Mesothelial cell of epicardium (in vitro differentiated cells): ENCODE data around the gene TRIM6. TPM values are rescaled to one million over a fixed set of nuclear protein-coding genes. Genes with fewer than 3 reads are reported as not detected.

ENCODE experiments used
- DNase-seq, 2 experiments: peaks; one replicate each; pipeline ENCODE4 v3.0.0; 2021; ENCODE audit warnings: low spot score in 2 of 2; ENCODE audit not compliant: unreplicated experiment in 2 of 2
- H3K27ac Mint-ChIP-seq: 2 replicates; pipeline ENCODE4 v1.8.0; 2021; ENCODE audit warnings: mixed read lengths
- H3K27me3 Mint-ChIP-seq: 2 replicates; pipeline ENCODE4 v1.8.0; 2021; ENCODE audit warnings: low read depth, mixed read lengths
- H3K36me3 Mint-ChIP-seq: 2 replicates; pipeline ENCODE4 v1.8.0; 2021; ENCODE audit warnings: mixed read lengths
- H3K4me1 Mint-ChIP-seq: 2 replicates; pipeline ENCODE4 v1.8.0; 2021; ENCODE audit warnings: mixed read lengths
- H3K4me3 Mint-ChIP-seq: 2 replicates; pipeline ENCODE4 v1.8.0; 2021; ENCODE audit warnings: mild to moderate bottlenecking, moderate library complexity, mixed read lengths
- H3K9me3 Mint-ChIP-seq: 2 replicates; pipeline ENCODE4 v1.8.0; 2021; ENCODE audit warnings: mixed read lengths
- total RNA-seq: library from RNA; stranded (reverse); gene quantifications from 3 replicates; pipeline ENCODE4 v1.2.1, GENCODE V29; 2021
- TF ChIP-seq, protein P1 (sequence below): fragments of 200-600 bp; sonication (generic); IDR thresholded peaks from one replicate; pipeline ENCODE4 v1.5.0; 2021; ENCODE audit warnings: antibody characterized with exemption; ENCODE audit not compliant: unreplicated experiment

Gene TRIM6
- total RNA-seq: 13.4 to 14.6 TPM (median 14.0 TPM) in 3 replicates

GRCh38 chr11:5596607-5597201, at the start of gene TRIM6:
Gene TRIM6, plus strand, starts transcription at chr11:5596637. Its CDS starts 261 bp downstream, at chr11:5596898.
- Mint-ChIP-seq H3K36me3 (no peaks in the 10 kb centered on the region), H3K27me3 (no peaks in the 10 kb centered on the region), H3K27ac (peak within 1 kb of the TSS; percentile 98), H3K9me3 (no peaks in the 10 kb centered on the region), H3K4me3 (peak within 1 kb of the TSS; percentile 92), H3K4me1 (peaks cover 48% of the 10 kb centered on the region)
- TF ChIP-seq, protein P1, sequence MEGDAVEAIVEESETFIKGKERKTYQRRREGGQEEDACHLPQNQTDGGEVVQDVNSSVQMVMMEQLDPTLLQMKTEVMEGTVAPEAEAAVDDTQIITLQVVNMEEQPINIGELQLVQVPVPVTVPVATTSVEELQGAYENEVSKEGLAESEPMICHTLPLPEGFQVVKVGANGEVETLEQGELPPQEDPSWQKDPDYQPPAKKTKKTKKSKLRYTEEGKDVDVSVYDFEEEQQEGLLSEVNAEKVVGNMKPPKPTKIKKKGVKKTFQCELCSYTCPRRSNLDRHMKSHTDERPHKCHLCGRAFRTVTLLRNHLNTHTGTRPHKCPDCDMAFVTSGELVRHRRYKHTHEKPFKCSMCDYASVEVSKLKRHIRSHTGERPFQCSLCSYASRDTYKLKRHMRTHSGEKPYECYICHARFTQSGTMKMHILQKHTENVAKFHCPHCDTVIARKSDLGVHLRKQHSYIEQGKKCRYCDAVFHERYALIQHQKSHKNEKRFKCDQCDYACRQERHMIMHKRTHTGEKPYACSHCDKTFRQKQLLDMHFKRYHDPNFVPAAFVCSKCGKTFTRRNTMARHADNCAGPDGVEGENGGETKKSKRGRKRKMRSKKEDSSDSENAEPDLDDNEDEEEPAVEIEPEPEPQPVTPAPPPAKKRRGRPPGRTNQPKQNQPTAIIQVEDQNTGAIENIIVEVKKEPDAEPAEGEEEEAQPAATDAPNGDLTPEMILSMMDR: no peak
- DNase-seq: peak in 1 of 2 experiments; percentile 54

GRCh38 chr11:5547982-5548381, 48.5 kb upstream of the TRIM6 start:
- H3K4me1 Mint-ChIP-seq: no peaks in the 10 kb centered on the region
- H3K4me3 Mint-ChIP-seq: no peak overlapping the region
- no peaks in the 10 kb centered on the region for H3K36me3 Mint-ChIP-seq
- no peak overlapping the region for H3K27ac Mint-ChIP-seq
- DNase-seq: no peak
- no peaks in the 10 kb centered on the region for H3K9me3 Mint-ChIP-seq
- TF ChIP-seq, protein P1: no peak
- H3K27me3 Mint-ChIP-seq: no peaks in the 10 kb centered on the region

DNA sequence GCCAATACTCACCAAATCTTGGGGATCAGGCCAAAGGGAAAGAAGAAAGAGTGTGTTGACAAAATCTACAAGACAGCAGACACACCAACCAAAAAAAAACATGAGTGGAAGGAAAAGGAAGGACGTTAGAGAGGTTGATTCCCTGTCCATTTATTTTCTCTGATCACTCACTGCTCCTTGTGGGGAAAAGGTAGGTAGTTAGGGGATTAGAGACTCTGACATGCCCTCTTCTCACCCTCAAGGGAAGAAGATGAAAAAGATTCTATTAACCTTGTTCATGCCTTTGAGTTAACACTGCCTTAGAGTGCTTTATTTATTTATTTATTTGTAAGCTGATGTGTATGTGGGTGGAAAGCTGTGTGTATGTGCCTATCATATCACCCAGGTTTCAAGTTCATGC, 48.0 kb upstream of the TRIM6 start, which contains the start of gene OR52H1:
TSS of gene OR52H1 (minus strand) at position 101 of the 400 bp plus-strand sequence. CDS start 3,035 bp downstream, outside the sequence.
- H3K9me3 Mint-ChIP-seq: no peaks in the 10 kb centered on the region
- H3K36me3 Mint-ChIP-seq: no peaks in the 10 kb centered on the region
- H3K4me1 Mint-ChIP-seq: no peaks in the 10 kb centered on the region
- no peaks in the 10 kb centered on the region for H3K27me3 Mint-ChIP-seq
- no peak within 1 kb of the TSS for H3K4me3 Mint-ChIP-seq
- H3K27ac Mint-ChIP-seq: no peak within 1 kb of the TSS
- TF ChIP-seq, protein P1: no peak
- no peak for DNase-seq

GRCh38 chr11:5550440-5551095, 45.9 kb upstream of the TRIM6 start:
- Mint-ChIP-seq H3K27me3 (peaks cover 10% of the 10 kb centered on the region), H3K4me1 (no peaks in the 10 kb centered on the region), H3K27ac (no peak overlapping the region), H3K36me3 (no peaks in the 10 kb centered on the region), H3K4me3 (no peak overlapping the region), H3K9me3 (no peaks in the 10 kb centered on the region)
- TF ChIP-seq, protein P1: no peak
- DNase-seq: no peak

- no peak overlapping the region for H3K4me3 Mint-ChIP-seq
- no peak overlapping the region for H3K27ac Mint-ChIP-seq
- H3K4me1 Mint-ChIP-seq: no peaks in the 10 kb centered on the region
- TF ChIP-seq, protein P1: no peak
- H3K36me3 Mint-ChIP-seq: no peaks in the 10 kb centered on the region
- DNase-seq: no peak
- peaks cover 16% of the 10 kb centered on the region for H3K27me3 Mint-ChIP-seq
- H3K9me3 Mint-ChIP-seq: no peaks in the 10 kb centered on the region
Observed at GRCh38 chr11:5553343-5553742, 43.1 kb upstream of the TRIM6 start.
